ENCODE results near the gene LMO7.
"Not testable (repeated sequence)": the region's sequence is repeated elsewhere in the genome, so short reads cannot be mapped to it uniquely, and the experiment has no call there.

The LMO7 gene

DNA sequence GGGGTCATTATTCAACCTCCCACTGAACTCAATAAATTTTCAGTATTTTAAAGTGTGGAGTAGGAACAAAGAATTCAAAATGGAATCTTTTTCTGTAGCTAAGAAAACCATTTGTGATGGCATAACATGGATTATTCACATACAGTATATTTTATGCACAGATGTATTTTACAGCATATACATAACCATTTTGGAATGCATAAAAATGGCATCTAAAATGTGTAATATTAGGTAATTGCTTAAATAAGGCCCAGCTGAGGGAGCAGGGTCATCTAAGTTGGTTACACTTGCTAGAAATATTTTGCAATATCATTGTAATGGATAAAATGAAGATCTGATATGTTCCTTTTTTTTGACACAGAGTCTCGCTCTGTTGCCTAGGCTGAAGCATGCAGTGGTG is 146.9 kb downstream of the LMO7 start:
- no peak for DNase-seq

DNA sequence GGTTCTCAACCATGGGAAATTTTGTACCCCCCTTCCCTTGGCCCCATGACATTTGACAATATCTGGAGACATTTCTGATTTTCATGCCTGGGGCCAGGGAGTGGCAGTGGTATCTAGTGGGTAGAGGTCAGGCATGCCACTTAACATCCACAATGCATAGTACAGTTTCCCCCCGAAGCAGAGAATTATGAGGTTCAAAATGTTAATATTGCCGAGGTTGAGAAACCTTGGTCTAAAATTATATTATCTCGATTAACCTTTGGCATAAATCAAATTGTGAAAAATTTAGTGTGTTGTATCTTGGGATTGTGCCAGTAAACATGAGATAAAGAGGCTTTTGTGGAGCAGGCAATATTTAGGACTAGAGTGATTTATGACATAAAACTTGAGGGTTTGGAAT is 147.9 kb downstream of the LMO7 start:
- no peak for DNase-seq

DNA sequence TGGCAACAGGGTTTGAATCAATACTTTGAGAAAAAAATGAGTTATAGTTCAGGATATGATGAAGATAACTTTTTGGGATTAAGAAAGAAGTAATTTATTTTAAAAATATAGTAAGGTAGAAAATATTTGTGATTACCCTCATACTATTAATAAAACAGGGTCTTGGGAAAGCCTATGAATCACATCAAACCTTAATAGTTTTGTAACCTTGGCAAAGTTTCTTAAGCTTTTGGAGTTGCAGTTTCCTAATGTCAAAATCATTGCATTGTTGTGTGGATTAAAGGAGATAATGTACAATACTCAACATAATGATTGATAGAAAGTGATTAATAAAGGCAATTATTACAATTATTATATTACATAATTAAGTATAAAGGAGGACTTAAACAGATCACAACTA is 149.0 kb downstream of the LMO7 start:
- no peak for DNase-seq

DNA sequence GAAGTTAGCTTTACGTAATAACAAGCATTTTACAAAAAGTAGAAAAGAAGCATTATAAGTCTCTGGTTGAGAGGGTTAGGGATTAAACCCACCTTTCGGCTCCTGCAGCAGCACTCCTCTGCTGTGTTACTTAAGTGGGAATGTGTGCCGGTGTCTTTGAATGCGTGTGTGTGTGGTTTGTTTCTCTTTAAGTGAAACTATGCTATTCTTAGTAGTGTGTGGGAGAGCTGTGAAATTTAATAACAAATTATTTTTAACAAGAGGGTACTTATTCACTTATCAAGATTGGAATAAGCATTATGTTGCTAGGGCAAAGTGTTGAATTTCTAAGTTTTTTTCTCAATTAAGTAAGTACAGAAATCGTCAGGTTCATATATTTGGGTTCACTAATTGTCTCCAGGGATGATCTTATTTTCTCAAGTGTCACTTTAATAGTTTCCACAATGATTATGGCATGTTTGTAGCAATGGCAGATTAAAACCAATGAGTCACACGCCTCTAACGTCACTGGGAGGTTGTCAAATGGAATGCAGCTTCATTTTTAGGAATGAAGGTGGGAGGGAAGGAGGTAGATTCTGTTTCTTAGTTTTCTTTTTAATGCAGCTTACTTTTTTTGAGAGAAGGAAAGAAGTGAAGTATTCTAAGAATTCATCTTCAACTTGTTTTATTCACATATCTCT is 151.3 kb downstream of the LMO7 start:
- DNase-seq, result no peak

DNA sequence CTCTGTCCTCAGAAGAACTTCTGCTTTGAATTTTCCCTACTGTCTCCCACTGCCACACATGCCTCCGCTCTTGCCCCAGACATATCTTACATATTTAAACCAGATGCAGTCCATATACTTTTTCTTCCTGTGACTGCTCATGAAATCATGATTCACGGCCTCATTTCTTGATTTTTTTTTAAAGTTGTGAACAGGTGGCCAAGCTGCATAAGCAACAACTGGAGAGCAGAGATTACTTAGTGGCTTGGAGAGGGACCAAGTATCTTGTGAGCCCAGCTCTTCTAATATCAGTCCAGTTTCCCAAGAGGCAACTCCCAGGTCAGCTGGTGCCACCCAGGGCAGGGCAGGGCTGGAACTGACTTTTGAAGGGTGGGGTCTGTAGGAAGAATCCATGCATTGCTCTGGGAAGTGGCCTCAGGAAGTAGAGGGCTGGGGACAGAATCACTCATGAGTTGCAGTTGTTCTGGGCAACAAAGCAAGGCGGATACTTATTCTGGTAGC is 152.4 kb downstream of the LMO7 start:
- no peak for DNase-seq

DNA sequence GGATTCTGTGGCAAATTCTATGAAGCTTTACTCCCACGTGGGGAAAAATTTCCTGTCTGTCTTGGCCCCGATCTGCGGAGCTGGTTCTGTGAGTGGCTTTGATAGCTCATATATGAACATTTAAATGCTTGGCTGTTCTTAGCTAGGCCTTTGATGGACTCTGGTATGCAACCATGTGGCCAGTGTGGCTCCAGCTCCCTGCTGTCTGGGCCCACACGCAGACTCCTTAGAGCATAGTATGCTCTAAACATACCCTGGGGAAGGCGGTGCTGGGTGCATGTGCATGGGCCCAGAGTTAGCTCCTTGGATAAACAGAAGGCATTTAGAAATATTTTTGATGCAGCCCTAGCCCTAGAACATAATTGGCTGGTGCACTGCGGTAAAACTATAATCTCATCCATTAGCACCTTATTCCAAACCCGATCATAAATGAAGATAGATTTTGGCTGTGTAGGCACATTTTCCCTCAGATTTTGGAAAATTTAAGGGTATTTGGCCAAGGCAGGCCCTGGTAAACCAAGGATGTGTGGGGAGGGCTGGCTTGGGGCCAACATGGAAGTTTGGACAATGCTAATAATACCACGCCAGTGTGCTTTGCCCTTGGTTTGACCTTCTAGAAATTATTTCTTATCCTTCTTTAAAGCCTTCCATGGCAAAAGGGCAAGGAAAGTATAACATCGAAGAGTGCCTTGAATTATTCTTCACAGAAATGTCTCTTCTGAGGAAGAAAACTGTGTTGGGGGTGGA is 153.5 kb downstream of the LMO7 start:
- no peak for DNase-seq

DNA sequence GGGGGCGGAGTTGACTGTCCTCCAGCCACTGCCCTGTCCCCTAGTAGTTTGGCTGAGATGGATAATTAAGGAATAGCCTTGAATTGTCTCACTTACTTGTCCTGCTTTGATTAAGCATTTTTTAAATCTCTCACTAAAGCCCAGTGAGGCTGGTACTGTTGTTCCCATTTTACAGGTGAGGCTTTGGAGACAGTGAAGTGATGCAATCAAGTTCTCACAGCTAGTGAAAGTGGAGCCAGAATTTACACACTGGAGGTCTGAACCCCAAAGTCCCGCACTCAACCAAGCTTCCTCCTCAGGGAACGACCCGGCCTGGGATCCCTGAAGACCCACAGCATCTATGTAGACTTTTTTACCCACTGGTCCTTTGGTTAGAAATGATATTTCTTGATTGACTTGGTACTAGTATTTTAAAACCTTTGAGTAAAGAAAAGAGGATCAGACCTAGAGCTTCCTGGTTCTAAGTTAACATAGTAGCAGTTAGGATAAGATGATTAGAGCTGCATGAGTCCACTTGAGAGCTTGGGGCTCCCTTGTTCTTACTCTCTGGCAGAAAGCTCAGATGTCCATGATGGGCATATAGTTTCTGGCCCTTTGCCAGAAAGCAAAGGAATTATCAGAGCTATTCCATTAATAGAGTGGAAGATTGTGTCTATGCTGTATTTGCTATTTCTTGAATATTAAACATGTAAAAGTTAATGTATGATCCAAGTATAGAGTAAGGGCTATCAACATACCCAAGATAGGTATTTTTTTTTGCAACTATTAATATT is 154.3 kb downstream of the LMO7 start:
- no peak for DNase-seq

DNA sequence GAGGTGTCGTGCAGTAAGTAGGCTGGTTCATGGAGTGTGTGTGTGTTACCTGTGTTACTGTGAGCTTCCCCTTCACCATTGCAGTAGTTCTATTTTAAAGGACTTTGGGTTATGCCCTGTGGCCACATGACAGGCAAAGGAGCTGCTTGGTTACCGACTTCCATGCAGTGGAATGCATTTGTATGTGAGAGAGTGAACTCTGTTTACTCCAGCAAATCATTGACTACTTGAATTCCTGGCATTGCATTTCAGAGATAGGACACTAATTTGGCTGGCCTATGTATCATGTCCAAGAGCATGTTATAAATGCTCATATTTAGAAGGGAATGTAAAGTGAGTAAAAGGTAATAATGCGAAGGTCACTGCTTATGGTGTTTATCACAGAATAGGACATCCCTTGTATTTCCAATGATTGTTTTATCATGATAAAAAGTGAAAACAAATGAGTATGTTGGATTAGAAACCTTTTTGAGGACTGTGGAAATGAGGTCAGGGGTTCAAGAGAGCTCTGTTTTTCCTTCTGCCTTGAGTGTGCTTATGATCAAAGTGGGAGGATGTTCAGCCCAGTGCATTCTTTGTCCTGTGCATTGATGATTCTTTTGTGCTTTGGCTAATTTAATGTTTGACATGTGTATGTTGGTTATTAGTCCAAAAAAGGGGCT is 156.5 kb downstream of the LMO7 start:
- no peak for DNase-seq

DNA sequence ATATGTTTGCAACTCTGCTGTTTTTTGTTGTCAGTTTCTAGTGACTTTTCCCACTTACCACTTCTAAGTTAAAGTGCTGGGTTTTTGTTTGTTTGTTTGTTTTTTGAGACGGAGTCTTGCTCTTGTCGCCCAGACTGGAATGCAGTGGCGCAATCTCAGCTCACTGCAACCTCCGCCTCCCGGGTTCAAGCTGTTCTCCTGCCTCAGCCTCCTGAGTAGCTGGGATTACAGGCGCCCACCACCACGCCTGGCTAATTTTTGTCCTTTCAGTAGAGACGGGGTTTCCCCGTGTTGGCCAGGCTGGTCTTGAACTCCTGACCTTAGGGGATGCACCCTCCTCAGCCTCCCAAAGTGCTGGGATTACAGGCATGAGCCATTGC is 157.0 kb downstream of the LMO7 start:
- DNase-seq, result not testable (repeated sequence)

DNA sequence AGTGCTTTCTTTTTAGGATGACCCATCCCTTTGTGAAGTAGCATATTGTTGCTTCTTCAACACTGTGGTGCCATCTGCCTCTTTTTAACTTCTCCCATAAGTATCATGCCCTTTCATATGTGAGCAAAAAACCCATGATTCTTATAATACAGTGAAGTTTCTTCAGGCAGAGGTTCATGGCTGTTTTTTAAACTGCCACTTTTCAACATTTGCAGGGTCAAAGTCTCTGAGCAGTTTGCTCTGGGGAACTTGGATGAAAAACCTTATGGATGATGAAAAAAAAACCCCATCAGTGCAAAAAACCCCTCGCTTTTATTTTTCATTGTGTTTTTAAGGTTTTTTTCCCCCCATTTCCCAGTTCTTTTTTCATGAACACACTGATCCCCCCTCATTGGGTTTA is 158.5 kb downstream of the LMO7 start:
- no peak for DNase-seq

DNA sequence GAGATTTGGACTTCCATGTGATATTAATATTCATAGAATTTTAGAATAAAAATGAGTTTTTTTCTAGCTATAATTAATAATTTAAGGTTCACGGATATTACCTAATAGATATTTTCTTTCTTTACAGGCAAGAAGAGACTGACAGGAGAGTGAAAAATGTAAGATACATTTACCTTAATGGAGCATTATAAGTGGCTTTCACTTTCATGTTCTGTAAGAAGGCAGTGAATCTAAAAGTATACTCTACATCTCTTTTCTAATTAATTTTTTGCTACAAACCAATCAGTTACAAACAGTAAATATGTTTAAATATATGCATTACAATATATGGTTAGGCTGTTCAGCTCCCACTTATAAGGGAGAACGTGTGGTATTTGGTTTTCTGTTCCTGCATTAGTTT is 159.1 kb downstream of the LMO7 start:
- DNase-seq, result no peak

DNA sequence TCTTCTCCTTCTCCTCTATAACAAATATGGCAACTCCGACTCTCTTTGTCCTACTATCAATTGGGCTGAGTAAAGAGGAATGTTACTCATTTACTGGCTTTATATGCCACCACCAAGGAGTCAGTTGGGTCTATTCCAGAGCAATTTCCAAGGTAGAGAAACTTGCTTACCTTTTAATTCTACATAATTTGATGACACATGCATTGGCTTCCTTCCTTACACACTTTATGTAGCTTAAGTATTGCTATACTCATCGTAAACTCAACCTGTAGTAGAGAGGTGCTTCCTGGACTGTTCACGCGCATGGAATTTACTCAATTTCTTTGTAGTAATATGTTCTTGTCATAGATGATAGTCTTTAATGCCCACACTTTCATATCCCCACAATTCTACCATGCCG is 160.7 kb downstream of the LMO7 start:
- DNase-seq, result no peak

DNA sequence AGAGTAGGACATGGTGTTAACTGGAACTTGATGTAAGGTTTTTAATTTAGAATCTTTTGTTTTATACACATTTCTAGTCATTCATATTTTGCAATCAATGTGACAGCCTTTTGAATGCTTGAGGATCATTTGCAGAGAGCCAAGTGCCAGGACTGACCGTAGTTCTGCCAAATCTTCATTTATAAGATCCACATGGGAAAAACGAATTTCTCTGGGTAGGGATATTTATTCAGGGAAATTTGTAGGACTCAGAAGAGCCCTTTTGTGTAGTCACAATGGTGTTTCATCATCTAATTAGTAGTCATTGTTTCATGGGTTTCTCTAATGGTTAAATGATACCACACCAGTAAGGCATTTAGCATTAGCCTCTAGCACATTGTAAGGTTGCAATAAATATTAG is 161.1 kb downstream of the LMO7 start:
- DNase-seq, result no peak

DNA sequence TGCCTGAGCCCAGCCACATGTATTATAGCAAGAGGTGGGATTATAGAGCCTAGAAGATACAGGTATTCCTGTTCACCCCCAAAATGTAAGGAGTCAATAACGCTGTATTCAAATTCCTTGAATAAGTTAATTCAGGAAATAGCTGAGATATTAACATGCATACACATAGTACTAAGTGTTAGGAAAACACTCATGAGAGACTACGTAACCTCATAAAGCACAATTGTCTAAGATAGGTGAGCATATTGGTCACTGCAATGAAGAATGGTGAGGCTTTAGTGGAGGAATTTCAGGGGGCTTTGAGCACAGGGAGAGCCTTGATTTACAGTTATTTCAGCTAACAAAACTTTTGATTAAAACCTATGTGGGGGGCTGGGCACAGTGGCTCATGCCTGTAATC is 161.6 kb downstream of the LMO7 start:
- no peak for DNase-seq

DNA sequence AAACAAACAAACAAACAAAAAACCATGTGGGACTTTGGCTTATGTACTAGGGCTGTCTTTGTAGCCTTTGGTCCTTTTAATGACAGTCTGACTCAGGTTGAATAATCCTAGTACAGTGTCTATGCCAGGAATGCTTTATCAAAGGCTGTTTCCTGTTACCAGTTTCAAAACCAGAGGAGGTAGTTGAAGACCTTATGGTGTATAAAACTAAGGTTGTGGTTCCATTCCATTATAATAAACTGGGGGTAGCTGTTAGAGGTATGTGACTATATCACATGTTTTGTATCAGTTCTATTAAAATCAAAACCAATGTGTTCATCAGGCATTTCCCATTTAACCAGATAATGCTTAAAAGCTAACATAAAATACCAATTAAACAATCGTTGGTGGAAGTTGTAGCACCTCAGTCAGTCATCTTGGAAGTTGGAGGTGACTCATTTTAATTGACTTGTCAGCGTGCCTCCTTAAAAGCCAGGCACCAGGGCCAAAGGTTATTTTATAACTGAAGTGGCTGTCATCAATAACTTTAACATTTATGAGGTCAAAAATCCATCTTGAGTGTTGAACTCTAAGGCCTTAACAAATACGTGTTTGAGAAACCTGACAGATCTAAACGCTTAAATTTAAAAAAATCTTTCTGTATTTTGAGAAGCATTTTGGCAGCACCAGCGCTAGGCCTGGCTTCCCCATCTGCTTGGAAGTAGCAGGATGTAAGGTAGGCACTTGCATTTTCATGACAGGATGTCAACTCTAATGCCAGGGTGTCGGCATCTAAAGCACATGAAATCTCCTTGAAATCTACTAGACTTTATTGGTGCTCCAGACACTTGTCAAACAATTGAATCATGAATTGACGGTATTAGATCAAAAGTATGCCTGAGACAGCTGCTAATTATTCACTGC is 162.5 kb downstream of the LMO7 start:
- no peak for DNase-seq

DNA sequence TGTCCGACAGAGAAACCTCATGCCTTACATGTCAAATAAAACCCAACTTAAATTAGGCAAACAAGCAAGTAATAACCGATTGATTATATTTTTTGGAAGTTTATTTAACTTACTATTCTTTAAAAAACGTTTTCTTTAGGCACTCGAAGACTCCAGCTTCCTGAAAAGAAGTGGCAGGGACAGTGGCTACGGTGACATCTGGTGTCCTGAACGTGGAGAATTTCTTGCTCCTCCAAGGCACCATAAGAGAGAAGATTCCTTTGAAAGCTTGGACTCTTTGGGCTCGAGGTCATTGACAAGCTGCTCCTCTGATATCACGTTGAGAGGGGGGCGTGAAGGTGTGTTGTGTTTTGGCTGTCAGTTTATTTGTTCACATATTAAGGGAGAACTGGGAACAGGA is 164.4 kb downstream of the LMO7 start:
- no peak for DNase-seq

DNA sequence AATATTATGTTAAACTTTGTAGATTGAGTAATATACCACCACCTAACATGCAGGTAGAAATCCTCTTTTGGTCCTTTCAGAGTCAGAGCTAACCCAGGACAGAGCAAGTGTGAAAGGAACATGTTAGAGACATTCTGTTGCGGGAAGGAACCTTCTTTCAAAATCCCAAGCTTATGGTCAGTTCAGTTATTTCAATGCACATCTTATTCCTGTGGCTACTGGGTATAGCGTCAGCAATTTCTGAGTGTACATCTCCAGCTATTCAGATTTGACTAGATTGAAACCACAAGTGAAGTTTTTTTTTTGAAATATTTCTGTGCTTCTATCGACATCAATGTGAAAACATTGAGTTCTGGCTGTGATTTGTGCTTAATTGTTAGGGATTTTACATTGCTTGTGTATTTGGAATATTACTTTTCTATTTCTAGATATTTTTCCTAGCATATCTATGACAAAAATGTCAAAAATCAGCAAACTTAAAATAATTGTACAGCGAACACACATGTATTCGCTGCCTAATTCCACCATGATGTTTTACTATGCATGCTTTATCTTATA is 165.3 kb downstream of the LMO7 start:
- DNase-seq, result no peak

DNA sequence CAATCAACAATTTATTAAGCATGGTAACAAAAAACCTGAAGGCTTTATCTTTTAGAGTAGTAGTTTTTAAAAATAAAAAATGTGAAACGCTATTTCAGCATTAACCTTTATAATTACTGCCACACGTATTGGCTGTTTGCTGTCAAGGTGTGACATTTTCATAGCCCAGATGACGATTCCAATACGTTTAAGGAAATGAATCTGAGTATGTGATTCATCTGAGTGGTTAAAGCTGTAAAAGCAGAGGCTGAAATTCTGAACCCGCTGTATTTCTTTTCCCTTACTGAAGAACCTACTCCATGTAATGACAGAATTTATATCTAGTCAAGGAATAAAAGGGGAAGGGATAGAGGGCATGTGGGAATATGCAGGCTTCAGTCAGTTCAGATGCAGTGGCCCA is 166.0 kb downstream of the LMO7 start:
- no peak for DNase-seq

DNA sequence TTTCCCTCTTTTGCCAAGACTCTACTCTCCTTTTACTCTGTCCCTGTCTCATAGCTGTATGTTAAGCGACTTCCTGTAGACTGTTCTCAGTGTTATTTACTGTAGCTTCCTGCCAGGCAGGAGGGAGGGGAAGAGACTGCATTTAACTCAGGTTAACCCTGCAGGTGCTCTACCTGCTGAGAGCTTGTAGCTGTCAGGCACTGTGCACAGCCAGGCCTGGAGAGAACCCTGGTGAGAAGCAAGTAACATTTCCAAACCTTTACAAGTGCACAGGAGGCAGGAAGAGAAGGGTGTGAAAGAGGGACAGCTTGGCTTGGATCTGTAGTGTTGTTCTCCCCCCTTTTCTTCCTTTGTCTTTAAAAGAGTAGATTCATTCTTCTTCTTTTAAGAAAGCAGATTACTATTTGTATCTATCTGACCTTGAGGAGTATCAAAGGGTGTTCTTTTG is 167.1 kb downstream of the LMO7 start:
- no peak for DNase-seq

DNA sequence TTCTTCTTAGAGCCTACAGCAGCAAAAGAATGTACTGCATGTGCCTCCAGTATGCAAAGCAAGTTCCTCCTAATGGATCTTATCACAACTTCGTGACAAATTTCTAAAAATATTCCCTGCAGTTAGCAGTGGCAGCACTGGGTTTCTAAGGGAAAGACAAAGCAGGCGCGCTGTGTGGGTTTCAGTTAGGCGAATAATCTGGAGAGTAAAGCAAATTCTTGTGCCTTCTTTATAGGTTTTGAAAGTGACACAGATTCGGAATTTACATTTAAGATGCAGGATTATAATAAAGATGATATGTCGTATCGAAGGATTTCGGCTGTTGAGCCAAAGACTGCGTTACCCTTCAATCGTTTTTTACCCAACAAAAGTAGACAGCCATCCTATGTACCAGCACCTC is 167.9 kb downstream of the LMO7 start:
- no peak for DNase-seq

DNA sequence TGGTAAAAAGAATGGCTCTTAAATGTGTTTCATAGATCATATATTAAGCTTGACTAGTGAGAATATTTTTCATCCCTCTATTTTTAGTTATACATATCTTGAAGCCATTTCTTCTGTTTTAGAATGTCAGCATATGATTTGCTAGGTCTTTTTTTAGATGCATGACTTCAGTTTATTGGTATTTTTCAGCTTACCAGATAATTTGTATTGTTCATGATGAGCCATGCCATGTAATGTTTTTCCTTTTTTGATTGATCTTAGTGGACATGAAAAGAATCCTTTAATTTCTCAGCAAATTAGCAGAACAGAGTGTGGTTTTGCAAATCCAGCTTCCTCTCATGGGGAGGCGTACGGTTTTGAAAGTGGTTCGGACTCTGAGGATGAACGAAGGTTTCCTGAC is 168.5 kb downstream of the LMO7 start:
- no peak for DNase-seq

DNA sequence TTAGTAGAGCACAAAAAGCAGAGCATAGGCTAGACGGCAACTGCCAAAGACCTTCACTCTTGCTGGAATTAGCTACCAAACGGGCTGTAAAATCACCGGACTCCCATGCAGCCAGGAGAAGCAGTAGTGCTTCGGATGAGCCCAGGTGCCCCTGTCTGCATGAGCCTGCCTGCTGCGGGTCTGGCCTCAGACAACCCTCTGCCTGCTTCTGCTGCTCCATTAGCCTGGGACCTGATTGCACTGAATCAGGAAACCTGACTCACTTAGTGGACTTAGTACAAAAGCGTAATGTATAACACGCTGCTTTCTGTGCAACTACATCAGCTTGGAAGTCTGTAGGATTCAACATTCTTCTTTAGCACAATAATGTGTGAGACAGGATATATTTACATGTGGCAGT is 170.0 kb downstream of the LMO7 start:
- no peak for DNase-seq
